ENCODE measurements around the gene DTNB. TPM values are rescaled to one million over a fixed set of nuclear protein-coding genes. Genes with fewer than 3 reads are reported as not detected.

The DTNB gene
- total RNA-seq, 1 donor from 2014 or later = 8.0 TPM

- DNase-seq = peak; percentile 90
Observed at GRCh38 chr2:25380586-25381375, 292.6 kb downstream of the DTNB start.

- no peak for DNase-seq
Observed at GRCh38 chr2:25380023-25380422, 293.4 kb downstream of the DTNB start.

DNA sequence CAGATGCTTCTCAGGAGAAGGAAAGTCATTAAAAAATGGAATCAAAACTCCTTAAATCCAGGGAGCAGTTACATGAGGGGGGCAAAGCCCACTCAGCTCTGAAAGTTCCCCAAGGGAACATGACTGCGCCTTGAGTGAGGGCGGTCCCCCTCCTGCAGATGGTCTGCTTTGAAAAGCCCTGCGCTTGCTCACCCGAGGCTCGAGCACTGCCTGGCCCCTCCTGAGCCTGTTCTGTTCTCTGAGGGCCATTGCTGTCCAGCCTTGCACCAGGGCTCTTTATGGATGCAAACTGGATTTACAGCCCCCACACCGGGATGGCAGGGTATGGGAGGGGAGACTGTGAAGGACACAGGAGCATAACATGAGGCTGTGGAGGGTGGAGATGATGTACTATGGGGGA lies 293.8 kb downstream of the DTNB start:
- no peak for DNase-seq

DNA sequence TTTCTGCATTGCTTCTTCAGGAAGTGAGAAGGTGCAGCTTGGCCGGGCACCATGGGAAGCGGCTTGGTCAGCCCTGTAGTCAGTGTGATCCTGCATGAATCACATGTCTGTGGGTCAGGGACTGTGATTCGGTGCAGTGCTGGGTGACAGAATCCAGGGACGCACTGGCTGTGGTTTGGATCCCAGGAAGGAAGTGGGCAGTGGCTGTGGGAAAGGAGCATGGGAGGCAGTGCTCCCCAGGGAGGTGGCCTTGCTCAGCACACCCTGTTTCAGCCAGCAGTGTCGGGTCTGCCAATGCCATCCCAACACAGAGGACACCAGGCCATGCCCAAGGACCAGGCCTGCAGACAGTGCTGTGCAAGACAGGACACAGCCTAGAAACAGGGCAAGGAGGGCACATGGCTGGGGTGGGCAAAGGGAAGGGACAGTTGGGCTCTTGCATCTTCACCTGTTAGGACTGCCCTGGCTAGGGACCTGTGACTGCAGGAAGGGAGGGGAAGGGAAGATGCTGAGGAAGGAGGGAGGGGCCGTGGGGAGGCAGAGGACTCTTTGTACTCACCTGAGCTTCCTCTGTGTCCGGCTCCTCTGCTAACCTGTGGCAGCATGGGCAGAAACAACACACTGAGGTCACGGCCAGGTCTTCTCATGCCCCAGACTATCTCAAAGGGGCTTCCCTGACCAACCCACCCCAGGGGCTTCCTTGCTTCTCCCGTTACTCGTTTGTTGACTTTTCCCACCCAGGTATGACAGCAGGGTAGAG lies 294.5 kb downstream of the DTNB start:
- no peak for DNase-seq

DNA sequence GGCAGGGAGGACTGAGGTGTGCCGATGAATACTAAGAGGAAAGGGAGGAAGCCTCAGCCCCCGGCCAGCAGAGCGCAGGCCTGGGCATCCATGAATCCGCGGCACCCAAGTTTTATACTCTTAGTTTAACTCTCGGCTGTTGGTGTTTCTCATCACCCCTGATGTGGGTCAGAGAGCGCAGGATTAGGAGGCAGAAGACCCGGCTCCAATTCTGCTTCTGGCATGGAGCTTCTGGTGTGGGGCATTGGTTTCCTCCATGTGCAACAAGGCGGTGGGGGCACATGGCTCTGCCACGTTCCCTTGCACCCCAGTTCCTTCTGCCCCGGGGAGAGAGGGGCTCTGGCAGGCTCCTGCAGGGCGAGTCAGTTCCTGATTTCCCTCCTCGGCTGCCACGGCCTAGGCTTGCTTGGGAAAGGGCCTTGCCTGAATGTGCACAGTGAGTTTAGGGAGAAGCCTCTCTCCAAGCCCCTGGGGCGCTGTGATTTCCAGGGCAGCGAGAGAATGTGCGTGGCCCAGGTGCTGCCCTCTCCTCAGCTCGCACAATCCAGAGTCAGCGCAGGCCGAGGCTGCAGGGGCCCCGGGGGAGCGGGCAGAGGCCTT lies 295.5 kb downstream of the DTNB start:
- no peak for DNase-seq

DNA sequence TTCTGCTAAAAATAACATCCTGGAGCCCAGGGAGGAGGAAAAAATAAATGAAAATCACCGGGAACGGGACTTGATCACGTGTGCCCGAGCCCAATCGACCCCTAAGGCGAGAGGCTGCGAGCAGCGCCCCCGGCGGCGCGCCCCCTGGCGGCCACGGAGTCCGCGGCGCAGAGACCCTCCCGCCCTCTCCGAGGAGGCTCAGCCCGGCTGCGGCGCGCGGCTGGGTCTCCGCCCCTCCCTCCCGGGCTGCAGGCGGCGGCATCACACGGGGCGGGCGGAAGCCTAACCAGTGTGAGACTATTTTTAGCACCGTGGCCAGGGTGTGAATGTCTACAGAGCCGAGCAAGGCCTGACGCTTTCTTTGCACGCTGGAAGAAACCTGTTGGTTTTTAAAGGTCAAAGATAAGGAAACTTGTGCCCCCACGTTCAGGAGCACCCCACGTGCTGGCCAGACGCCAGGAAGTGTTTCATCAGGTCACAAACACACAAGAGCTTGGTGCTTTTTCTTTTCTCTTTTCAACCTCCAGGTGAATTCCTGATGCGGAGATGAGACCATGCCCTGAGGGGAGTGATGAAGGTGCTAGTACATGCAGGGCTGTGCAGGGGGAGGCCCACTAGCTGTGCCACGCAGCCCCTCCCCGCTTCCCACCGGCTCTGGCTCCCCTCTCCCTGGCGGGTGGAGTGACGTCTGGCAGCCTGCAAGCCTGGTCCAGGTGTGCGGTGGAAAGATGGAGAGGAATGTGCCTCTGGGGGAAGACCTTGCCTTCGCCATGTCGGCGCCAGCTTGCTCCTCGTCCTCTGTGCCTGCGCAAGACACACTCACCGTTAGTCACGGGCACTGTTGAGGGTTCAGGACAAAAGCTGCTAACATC lies 296.4 kb downstream of the DTNB start:
- DNase-seq = peak; percentile 96

- DNase-seq = no peak
Observed at GRCh38 chr2:25375989-25376545, 297.3 kb downstream of the DTNB start.

DNA sequence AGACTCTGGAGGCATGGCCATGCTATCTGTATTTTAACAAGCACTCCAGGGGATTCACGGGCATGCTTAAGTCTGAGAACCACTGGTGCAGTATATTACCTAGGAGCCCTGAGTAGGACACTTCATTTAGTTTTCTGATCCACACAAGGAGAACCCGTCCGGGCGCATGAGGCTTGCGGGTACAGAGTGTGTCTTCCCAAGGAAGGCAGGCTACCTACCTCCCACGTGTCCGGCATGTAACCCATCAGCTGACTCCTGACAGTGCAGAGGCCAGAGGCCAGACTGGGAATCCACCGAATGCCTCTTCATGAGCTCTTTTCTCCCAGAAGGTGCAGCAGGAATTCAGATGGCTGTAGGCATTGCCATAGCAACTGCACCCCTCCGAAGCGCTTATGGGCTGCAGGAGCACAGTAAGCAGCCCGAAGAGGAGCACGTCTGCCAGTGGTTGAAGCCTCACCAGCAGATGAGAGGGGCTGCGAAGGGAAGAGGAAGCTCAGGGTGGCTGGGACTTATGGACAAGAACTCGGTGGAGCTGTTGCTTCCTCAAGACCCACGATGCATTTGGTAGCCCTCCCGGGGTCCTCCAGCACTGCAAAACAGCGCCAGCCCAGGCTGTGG lies 297.9 kb downstream of the DTNB start:
- no peak for DNase-seq

DNA sequence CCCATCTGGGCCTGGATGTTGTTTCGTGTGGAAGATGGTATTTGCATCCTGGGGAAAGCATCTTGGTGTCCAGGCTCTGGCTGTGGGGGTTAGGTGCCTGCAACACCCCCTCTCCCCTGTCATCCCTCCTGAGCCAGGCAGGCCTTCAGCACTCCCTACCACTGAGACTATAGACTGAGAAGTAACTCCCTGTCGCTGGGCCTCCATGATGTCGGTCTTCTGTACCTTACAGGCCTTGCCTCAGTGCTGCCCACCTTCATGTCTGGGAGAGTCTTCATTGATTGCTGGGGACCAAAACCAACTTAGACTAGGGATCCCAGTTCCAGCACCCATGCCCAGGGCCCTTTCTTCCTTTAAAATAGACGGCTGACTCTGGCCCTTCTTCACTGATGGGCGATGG lies 298.6 kb downstream of the DTNB start:
- DNase-seq = no peak

DNA sequence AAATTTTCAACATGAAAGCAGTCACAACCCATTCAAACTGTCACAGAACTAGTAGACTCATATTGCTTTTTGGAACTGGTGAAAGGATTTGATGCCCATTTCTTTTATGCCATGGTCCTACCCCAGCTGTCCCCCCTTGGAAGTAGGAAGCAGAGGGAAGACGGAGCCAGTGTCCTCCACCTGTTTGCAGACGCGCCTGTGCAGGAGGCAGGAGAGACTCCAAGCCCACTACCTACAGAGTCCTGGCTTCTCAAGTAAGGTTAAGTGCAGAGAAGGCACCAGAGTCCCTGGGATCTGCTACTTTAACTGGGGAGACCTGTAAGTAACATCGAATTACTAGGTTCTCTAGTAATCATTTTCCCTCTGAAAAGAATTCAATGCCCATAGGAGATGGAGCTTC lies 299.0 kb downstream of the DTNB start:
- DNase-seq = no peak

DNA sequence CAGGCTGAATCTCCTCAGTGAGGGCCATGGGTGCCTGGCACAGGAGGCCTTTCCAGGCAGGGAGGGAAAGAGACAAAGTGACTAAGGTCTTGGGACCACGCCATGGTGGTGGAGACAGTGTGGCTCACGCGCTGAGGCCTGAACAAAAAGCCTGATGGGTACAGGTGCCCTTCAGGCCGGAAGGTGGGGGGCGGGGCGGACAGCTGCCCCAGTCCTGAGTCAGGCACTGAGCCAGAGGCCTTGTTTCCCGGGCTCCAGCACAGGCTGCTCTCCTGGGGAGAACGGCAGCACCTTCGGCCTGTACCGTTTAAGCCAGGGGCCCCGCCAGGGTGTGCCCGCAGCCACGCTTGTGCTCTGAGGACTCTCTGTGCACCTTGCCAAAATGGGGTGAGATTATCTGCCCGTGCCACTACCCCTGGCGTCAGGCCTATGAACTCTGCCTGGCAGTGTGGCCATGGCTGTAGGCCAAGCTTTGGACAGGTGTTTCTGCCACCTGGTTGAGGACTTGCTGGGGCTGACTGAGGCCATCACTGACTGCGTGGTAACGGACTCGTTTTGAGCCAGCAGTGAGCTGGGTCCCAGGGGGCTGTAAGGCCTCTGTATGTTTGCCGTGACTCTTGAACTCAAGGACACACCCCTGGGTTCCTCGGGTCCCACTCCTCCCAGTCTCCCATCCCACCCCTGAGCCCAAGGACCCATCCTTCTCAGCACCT lies 300.0 kb downstream of the DTNB start:
- peak; percentile 67 for DNase-seq

DNA sequence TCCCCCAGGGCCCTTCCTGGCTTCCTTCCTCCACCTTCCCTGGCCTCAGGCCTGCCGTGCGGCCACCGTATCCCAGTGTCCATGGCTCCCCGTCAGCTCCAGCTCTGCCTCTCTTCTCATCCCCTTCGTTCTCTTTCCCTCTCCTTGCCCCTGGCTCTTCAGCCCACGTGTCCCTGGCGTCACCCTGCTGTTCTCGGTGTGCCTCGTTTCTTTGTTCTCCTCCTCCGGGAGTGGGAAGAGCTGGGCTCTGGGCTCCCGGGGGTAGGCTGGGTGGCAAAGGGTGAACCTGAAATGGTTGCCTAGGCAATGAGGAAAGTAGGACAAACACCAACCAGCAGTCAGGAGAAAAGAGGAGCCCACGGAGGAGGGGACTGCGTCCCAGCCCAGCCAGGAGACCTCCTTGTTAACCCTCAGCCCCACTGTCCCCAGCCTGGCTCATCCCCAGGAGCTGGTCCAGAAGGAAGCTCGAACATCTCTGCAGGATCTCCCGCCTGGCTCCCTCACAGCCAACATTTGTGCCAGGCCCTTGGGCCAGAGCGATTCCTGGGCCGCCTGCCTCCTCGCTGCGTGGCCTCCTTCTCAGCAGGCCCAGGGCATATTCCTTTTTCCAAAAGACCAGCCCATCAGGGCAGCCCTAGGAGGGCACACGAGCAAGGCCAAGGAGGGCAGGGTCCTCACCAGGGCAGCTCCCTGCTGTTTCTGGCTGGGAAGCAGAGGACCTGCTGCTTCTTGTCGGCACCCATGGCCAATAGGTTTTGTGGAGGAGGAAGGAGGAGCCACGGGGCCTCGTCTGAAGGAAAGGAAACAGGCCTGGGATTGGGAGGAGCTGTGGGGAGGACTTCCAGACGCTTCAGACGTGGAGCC lies 300.7 kb downstream of the DTNB start:
- DNase-seq = no peak

- no peak for DNase-seq
Observed at GRCh38 chr2:25371253-25372241, 301.8 kb downstream of the DTNB start.

GRCh38 chr2:25369876-25370275 lies 303.5 kb downstream of the DTNB start:
- DNase-seq = no peak

DNA sequence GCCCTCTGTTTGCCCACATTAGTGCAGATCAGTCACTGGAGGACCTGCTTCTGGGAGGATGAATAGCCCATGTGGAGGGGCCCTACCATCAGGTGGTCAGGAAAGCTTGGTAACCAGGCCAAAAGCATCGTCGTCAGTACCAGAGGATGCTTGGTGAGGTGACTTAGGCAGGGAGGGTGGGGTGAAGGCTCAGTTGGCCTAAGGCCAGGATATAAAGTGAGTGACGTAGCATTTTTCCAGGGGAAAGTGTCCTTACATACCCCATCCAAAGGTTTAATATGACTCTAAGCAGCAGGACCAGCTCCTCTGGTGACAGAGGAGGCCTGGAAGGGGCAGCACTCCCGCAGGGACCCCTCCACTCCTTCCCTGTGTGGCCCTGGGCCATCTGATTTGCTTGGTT lies 303.9 kb downstream of the DTNB start:
- DNase-seq = no peak

DNA sequence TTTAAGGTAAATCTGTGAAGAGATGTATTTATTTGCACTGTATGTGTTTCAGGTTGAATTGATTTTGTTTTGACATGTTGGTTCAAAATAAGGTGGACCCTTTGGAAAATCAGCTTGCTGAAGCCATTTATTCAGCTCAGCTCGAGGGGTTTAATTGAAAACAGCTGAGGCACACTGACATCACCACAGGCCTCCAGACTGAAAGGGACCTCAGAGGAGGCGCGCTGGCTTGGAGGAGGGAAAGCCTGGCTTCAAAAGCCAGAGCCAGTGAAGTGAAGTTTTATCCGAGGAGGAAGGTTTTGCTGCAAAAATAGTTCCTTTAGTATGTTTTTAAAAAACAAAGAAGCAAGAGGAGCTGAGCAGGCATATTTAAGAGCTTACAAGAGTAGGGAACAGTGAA lies 304.7 kb downstream of the DTNB start:
- peak; percentile 86 for DNase-seq

DNA sequence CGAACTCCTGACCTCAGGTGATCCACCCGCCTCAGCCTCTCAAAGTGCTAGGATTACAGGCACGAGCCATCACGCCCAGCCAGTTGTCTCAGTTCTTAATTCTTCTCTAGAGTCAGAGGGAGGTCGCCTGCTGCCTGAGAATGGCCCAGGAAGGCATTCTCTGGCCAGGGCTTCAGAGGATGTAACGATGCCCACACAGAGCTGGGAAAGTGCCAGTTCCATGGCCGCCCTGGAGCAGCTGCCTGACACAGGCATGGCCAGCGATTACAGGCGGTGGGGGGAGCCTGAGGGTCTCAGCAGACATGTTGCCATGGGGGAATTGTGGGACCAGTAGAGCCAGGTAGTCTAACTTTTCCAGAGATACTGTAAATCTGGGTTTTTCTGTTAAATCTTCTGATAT lies 306.1 kb downstream of the DTNB start:
- peak; percentile 75 for DNase-seq

- DNase-seq = no peak
Observed at GRCh38 chr2:25366629-25367028, 306.7 kb downstream of the DTNB start.

DNA sequence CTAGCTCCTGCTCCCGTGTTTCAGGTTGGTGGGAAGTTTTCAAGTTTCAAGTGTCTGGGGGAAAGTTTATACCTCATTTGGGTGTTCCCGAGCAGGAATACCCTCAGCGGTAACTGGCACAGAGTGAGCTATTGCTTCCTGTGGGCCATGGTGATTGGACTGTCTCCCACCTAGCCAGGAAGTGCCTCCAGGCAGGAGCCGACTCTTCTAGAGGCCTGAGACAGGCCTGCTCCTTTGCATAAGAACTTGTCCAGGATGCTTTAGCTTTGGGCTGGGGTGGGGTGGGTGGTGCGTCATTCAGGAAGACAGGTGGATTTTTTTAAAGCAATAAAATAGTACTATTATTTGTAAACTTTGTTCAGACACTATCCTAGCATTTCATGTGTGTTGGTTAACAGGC lies 308.1 kb downstream of the DTNB start:
- DNase-seq = no peak
